Measurements from ENCODE around the gene AGBL3.

Gene AGBL3

DNA sequence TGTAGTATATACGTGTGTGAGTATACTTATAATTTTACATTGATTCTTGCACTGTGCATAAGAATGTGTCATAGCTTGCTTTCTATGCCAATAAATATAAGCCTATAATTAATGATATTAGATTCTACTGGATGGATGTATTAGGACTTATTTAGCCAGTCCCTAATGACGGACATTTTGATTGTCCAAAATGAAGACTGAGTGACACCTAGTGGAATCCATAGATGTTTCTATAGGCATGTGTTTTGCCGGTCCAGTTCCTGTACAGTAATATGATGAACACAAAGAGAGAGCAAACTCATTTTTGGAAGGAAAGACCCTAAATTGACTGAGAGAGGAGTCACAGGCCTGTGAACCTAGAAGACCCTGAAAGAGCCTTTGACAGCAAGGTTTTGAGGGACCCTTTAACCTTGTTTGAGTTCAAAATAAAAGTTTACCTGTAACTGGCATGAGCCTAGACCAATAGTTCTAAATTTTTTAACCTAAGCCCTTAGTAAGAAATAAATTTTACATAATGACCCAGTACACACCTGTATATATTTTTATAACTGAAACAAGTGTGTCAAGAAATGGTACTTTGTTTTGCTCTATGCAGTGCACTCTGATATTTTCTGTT is 42.4 kb upstream of the AGBL3 start:
- Histone ChIP-seq H3K4me2 (ENCODE audit: low read length, poor library complexity, severe bottlenecking) (no peak overlapping the region), H3K9ac (ENCODE audit: low read length) (no peak overlapping the region), H4K8ac (ENCODE audit: low read length) (no peak overlapping the region), H3K4me3 (ENCODE audit: insufficient read depth in 1 of 2, low read depth in 1 of 2, low read length in 2 of 2) (no peak overlapping the region), H2AK5ac (ENCODE audit: low read length, severe bottlenecking) (no peak overlapping the region), H4K91ac (ENCODE audit: low read length) (no peak overlapping the region), H3K36me3 (ENCODE audit: control insufficient read depth in 1 of 2, insufficient read depth in 2 of 2, low read depth in 1 of 2, low read length in 2 of 2) (peaks cover 10 to 90% of the 10 kb centered on the region in 2 experiments), H3K4me1 (ENCODE audit: control insufficient read depth, insufficient read depth, low read depth, low read length) (peaks cover 8% of the 10 kb centered on the region), H2AFZ (ENCODE audit: low read depth, low read length) (no peak overlapping the region), H2BK5ac (ENCODE audit: low read depth, low read length, poor library complexity, severe bottlenecking) (no peak overlapping the region), H3K27me3 (ENCODE audit: control insufficient read depth in 1 of 2, insufficient read depth in 1 of 2, low read length in 2 of 2) (no peaks in the 10 kb centered on the region), H2BK15ac (ENCODE audit: low read depth, poor library complexity, severe bottlenecking) (no peak overlapping the region), H3K18ac (ENCODE audit: low read depth in 1 of 2, low read length in 2 of 2) (no peak overlapping the region), H3K79me1 (replicated peaks; ENCODE audit: low read length, poor library complexity, severe bottlenecking) (peaks cover 22% of the 10 kb centered on the region), H2BK120ac (ENCODE audit: low read depth, low read length) (no peak overlapping the region), H3K14ac (ENCODE audit: low read length in 2 of 2) (no peak overlapping the region), H3K23ac (ENCODE audit: low read length in 2 of 2) (no peak overlapping the region), H3K27ac (ENCODE audit: low read length, poor library complexity, severe bottlenecking) (no peak overlapping the region), H2BK12ac (ENCODE audit: low read length in 2 of 2) (no peak overlapping the region), H3K4ac (ENCODE audit: low read depth in 1 of 2, low read length in 2 of 2) (no peak overlapping the region), H3K9me3 (ENCODE audit: control insufficient read depth, low read length) (no peaks in the 10 kb centered on the region)
- peak; percentile 49 for DNase-seq
- 80% methylated on average over 2 of the region's 3 CpGs for WGBS

DNA sequence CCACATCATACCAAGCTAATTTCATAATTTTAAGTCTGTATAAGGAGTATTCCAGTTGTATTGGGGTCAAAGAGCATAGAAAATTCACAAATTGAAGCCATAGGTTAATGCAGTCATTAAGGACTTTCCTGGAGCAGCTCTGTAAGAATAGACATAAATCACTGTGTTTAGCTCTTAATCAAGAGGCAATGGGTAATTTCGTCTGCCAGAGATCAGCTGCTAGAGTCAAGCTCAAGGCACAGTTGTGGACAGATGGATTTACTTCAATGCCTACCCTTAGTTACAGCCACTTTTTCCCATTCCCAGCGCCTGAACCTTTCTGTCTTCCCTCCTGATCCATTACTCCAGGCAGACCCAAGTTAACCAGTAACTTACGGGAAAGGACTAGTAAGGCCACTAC is 40.6 kb upstream of the AGBL3 start:
- H2AK5ac ChIP-seq (ENCODE audit: low read length, severe bottlenecking): no peak overlapping the region
- DNase-seq: no peak
- H4K8ac ChIP-seq (ENCODE audit: low read length): no peak overlapping the region
- H2AFZ ChIP-seq (ENCODE audit: low read depth, low read length): no peak overlapping the region
- peak overlapping the region; percentile 10 for H3K27ac ChIP-seq (ENCODE audit: low read length, poor library complexity, severe bottlenecking)
- no peak overlapping the region for H2BK15ac ChIP-seq (ENCODE audit: low read depth, poor library complexity, severe bottlenecking)
- no peak overlapping the region for H2BK120ac ChIP-seq (ENCODE audit: low read depth, low read length)
- no peak overlapping the region for H3K18ac ChIP-seq (ENCODE audit: low read depth in 1 of 2, low read length in 2 of 2)
- peaks cover 20 to 94% of the 10 kb centered on the region in 2 experiments for H3K36me3 ChIP-seq (ENCODE audit: control insufficient read depth in 1 of 2, insufficient read depth in 2 of 2, low read depth in 1 of 2, low read length in 2 of 2)
- 90% methylated on average over 3 of the region's 3 CpGs for WGBS
- no peak overlapping the region for H4K91ac ChIP-seq (ENCODE audit: low read length)
- H3K4me3 ChIP-seq (ENCODE audit: insufficient read depth in 1 of 2, low read depth in 1 of 2, low read length in 2 of 2): no peak overlapping the region
- no peak overlapping the region for H3K4me2 ChIP-seq (ENCODE audit: low read length, poor library complexity, severe bottlenecking)
- no peaks in the 10 kb centered on the region for H3K9me3 ChIP-seq (ENCODE audit: control insufficient read depth, low read length)
- H3K27me3 ChIP-seq (ENCODE audit: control insufficient read depth in 1 of 2, insufficient read depth in 1 of 2, low read length in 2 of 2): no peaks in the 10 kb centered on the region
- H3K9ac ChIP-seq (ENCODE audit: low read length): peak overlapping the region; percentile 13
- H3K23ac ChIP-seq (ENCODE audit: low read length in 2 of 2): no peak overlapping the region
- H2BK12ac ChIP-seq (ENCODE audit: low read length in 2 of 2): no peak overlapping the region
- no peak overlapping the region for H3K14ac ChIP-seq (ENCODE audit: low read length in 2 of 2)
- no peak overlapping the region for H2BK5ac ChIP-seq (ENCODE audit: low read depth, low read length, poor library complexity, severe bottlenecking)
- H3K4me1 ChIP-seq (ENCODE audit: control insufficient read depth, insufficient read depth, low read depth, low read length): peaks cover 8% of the 10 kb centered on the region
- H3K79me1 ChIP-seq (replicated peaks; ENCODE audit: low read length, poor library complexity, severe bottlenecking): peaks cover 18% of the 10 kb centered on the region
- H3K4ac ChIP-seq (ENCODE audit: low read depth in 1 of 2, low read length in 2 of 2): no peak overlapping the region

DNA sequence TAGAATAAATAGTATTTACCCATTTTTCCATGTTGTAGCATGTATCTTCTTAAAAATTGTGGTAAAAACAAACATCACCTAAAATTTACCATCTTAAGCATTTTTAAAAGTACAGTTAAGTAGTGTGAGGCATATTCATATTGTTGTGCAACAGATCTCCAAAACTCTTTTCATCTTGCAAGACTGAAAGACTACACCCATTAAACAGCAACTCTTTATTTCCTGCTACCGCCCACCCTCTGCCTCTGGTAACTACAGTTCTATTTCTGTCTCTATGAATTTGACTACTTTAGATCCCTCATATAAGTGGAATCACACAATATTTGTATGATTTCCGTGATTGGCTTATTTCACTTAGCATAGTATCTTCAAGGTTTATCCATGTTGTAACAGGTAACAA is 40.0 kb upstream of the AGBL3 start:
- Histone ChIP-seq H3K36me3 (ENCODE audit: control insufficient read depth in 1 of 2, insufficient read depth in 2 of 2, low read depth in 1 of 2, low read length in 2 of 2) (peaks cover 23 to 94% of the 10 kb centered on the region in 2 experiments), H3K9ac (ENCODE audit: low read length) (peak overlapping the region; percentile 13), H3K4me2 (ENCODE audit: low read length, poor library complexity, severe bottlenecking) (no peak overlapping the region), H2BK120ac (ENCODE audit: low read depth, low read length) (no peak overlapping the region), H3K18ac (ENCODE audit: low read depth in 1 of 2, low read length in 2 of 2) (no peak overlapping the region), H3K27me3 (ENCODE audit: control insufficient read depth in 1 of 2, insufficient read depth in 1 of 2, low read length in 2 of 2) (no peaks in the 10 kb centered on the region), H3K9me3 (ENCODE audit: control insufficient read depth, low read length) (no peaks in the 10 kb centered on the region), H4K8ac (ENCODE audit: low read length) (no peak overlapping the region), H2AK5ac (ENCODE audit: low read length, severe bottlenecking) (no peak overlapping the region), H3K14ac (ENCODE audit: low read length in 2 of 2) (no peak overlapping the region), H3K4me1 (ENCODE audit: control insufficient read depth, insufficient read depth, low read depth, low read length) (peaks cover 8% of the 10 kb centered on the region), H3K4me3 (ENCODE audit: insufficient read depth in 1 of 2, low read depth in 1 of 2, low read length in 2 of 2) (no peak overlapping the region), H2BK12ac (ENCODE audit: low read length in 2 of 2) (no peak overlapping the region), H3K23ac (ENCODE audit: low read length in 2 of 2) (no peak overlapping the region), H2AFZ (ENCODE audit: low read depth, low read length) (no peak overlapping the region), H2BK15ac (ENCODE audit: low read depth, poor library complexity, severe bottlenecking) (no peak overlapping the region), H2BK5ac (ENCODE audit: low read depth, low read length, poor library complexity, severe bottlenecking) (no peak overlapping the region), H3K4ac (ENCODE audit: low read depth in 1 of 2, low read length in 2 of 2) (no peak overlapping the region), H4K91ac (ENCODE audit: low read length) (no peak overlapping the region), H3K27ac (ENCODE audit: low read length, poor library complexity, severe bottlenecking) (no peak overlapping the region), H3K79me1 (replicated peaks; ENCODE audit: low read length, poor library complexity, severe bottlenecking) (peaks cover 20% of the 10 kb centered on the region)
- DNase-seq: no peak
- 100% methylated on average over 2 of the region's 2 CpGs for WGBS

DNA sequence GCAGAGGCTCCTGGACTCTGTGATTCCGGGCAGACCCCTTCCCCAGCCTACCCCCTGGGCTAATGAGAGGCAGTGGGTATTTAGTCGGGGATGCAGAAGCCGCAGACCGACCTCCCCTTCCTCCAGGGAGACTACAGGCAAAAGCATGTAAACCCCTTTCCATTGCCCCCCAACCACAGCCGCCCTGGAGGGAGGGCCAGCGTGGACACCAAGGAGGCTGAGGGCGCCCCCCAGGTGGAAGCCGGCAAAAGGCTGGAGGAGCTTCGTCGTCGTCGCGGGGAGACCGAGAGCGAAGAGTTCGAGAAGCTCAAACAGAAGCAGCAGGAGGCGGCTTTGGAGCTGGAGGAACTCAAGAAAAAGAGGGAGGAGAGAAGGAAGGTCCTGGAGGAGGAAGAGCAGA is 39.0 kb upstream of the AGBL3 start:
- Histone ChIP-seq H3K27me3 (ENCODE audit: control insufficient read depth in 1 of 2, insufficient read depth in 1 of 2, low read length in 2 of 2) (no peaks in the 10 kb centered on the region), H3K4ac (ENCODE audit: low read depth in 1 of 2, low read length in 2 of 2) (no peak overlapping the region)
- WGBS: 94% methylated on average over 17 of the region's 17 CpGs

More for the DNA sequence above, 39.0 kb upstream of the AGBL3 start:
- Histone ChIP-seq H3K9ac (ENCODE audit: low read length) (no peak overlapping the region), H2AK5ac (ENCODE audit: low read length, severe bottlenecking) (peak overlapping the region; percentile 77), H2AFZ (ENCODE audit: low read depth, low read length) (no peak overlapping the region), H3K79me1 (replicated peaks; ENCODE audit: low read length, poor library complexity, severe bottlenecking) (peaks cover 17% of the 10 kb centered on the region), H3K4me2 (ENCODE audit: low read length, poor library complexity, severe bottlenecking) (no peak overlapping the region), H2BK15ac (ENCODE audit: low read depth, poor library complexity, severe bottlenecking) (no peak overlapping the region), H3K14ac (ENCODE audit: low read length in 2 of 2) (no peak overlapping the region), H4K8ac (ENCODE audit: low read length) (peak overlapping the region; percentile 60), H2BK120ac (ENCODE audit: low read depth, low read length) (peak overlapping the region; percentile 15), H3K23ac (ENCODE audit: low read length in 2 of 2) (no peak overlapping the region), H3K18ac (ENCODE audit: low read depth in 1 of 2, low read length in 2 of 2) (no peak overlapping the region), H2BK12ac (ENCODE audit: low read length in 2 of 2) (no peak overlapping the region), H3K36me3 (ENCODE audit: control insufficient read depth in 1 of 2, insufficient read depth in 2 of 2, low read depth in 1 of 2, low read length in 2 of 2) (peaks cover 27 to 93% of the 10 kb centered on the region in 2 experiments), H4K91ac (ENCODE audit: low read length) (no peak overlapping the region), H3K27ac (ENCODE audit: low read length, poor library complexity, severe bottlenecking) (peak overlapping the region; percentile 6), H3K4me1 (ENCODE audit: control insufficient read depth, insufficient read depth, low read depth, low read length) (peaks cover 5% of the 10 kb centered on the region), H2BK5ac (ENCODE audit: low read depth, low read length, poor library complexity, severe bottlenecking) (no peak overlapping the region), H3K4me3 (ENCODE audit: insufficient read depth in 1 of 2, low read depth in 1 of 2, low read length in 2 of 2) (no peak overlapping the region), H3K9me3 (ENCODE audit: control insufficient read depth, low read length) (no peaks in the 10 kb centered on the region)
- DNase-seq: no peak
